PC-3 (cell line): ENCODE results near the gene SF3A2.

Experiments
- EZH2 ChIP-seq: fragments of 300-600 bp; sonication (generic); IDR thresholded peaks from one replicate; pipeline ENCODE4 v1.6.1; 2017; ENCODE audit warnings: antibody characterized with exemption, mild to moderate bottlenecking, low read length; ENCODE audit not compliant: unreplicated experiment
- EZH2phosphoT487 ChIP-seq: fragments of 300-600 bp; sonication (generic); IDR thresholded peaks from 2 replicates; pipeline ENCODE4 v1.6.1; 2018; ENCODE audit warnings: mild to moderate bottlenecking, antibody characterized with exemption, low read length, borderline replicate concordance
- TF ChIP-seq, protein P1 (sequence below): fragments of 300-600 bp; sonication (generic); conservative IDR thresholded peaks from 2 replicates; pipeline ENCODE4 v1.5.1; 2017; ENCODE audit warnings: antibody characterized with exemption, low read depth, mild to moderate bottlenecking, low read length

DNA sequence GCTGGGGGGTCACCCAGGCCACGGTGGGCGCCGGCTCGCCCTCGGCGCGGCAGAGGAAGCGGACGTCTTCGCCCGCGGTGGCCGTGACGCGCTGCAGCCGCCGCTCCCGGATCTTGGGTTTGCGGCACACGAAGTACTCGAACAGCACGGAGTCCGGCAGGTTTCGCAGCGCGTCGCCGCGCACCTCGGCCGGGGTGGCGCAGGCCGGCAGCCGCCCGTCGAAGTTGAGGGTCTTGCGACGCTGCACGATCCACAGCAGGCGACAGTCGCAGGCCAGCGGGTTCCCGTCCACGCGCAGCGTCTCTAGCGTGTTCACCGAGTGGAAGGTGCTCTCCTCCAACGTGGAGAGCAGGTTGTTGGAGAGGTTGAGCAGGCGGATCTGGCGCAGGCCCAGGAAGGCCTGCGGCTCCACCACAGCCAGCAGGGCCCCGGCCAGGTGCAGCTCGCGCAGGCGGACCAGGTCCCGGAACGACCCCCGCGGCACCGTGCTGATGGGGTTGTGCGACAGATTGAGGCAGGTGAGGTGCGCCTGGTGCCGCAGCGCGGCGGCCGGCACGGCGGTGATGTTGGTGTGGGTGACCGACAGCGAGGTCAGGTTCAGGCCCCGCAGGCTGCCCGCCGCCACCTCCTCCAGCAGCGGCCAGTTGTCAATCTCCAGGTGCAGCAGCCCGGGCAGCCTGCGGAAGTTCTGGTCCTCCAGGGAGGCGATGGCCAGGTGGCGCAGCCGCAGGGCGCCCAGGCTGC, 54.0 kb downstream of the SF3A2 start:
- TF ChIP-seq, protein P1, sequence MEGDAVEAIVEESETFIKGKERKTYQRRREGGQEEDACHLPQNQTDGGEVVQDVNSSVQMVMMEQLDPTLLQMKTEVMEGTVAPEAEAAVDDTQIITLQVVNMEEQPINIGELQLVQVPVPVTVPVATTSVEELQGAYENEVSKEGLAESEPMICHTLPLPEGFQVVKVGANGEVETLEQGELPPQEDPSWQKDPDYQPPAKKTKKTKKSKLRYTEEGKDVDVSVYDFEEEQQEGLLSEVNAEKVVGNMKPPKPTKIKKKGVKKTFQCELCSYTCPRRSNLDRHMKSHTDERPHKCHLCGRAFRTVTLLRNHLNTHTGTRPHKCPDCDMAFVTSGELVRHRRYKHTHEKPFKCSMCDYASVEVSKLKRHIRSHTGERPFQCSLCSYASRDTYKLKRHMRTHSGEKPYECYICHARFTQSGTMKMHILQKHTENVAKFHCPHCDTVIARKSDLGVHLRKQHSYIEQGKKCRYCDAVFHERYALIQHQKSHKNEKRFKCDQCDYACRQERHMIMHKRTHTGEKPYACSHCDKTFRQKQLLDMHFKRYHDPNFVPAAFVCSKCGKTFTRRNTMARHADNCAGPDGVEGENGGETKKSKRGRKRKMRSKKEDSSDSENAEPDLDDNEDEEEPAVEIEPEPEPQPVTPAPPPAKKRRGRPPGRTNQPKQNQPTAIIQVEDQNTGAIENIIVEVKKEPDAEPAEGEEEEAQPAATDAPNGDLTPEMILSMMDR: no peak
- peak; percentile 67 for TF ChIP-seq EZH2
- TF ChIP-seq EZH2phosphoT487: no peak
